Urothelium cell line (cell line): Measurements from ENCODE around the gene SLC24A4.
A peak's percentile ranks its signal among the peaks of the same experiment; 100 is the strongest.

Source experiments
- DNase-seq: peaks from one replicate; pipeline ENCODE4 v3.0.0; 2011; ENCODE audit warnings: low spot score, mixed read lengths
- FAIRE-seq: peaks from 2 replicates; lab custom pipeline; 2011; peaks lifted over from hg19 to GRCh38; lab: Jason Lieb, UNC

SLC24A4 gene

DNA sequence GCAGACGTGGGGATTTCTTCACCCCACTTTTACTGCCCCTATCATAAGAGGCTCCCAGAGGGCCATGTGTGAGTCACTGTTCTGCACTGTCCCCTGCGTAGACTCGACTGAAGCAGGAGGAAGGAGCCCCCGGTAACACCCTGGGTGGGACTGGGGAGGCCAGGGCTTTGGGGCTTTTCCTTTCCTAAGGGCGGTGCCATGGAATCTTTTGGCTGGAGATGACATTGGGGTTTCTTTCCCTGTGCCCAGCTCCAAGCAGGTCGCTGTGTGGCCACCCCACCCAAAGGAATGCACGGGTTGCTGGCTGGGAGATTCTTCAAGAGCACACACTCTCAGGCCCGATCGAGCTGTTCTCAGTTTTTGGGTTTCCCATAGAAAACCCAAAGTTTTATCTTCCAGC is 128.3 kb downstream of the SLC24A4 start:
- DNase-seq (no peak), FAIRE-seq (no peak)

DNA sequence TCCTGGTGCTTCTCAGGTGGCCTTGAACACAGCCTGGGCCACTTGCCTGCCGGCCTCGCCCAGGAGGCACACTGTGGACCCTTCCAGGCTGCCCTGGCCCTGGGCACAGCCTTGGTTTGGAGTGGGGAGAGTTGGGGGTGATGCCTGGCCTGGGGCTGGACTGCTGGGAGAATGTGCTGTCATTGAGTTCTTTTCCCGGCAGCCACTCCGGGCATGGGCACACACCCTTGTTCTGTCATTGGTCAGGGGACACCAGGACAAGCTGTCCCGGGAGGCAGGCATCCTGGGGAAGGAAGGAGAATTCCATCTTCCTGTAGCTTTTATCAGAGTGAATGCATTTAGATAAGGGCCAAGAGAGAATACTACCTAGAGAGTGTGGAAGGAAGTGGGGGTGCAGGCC is 128.8 kb downstream of the SLC24A4 start:
- FAIRE-seq (no peak), DNase-seq (no peak)

DNA sequence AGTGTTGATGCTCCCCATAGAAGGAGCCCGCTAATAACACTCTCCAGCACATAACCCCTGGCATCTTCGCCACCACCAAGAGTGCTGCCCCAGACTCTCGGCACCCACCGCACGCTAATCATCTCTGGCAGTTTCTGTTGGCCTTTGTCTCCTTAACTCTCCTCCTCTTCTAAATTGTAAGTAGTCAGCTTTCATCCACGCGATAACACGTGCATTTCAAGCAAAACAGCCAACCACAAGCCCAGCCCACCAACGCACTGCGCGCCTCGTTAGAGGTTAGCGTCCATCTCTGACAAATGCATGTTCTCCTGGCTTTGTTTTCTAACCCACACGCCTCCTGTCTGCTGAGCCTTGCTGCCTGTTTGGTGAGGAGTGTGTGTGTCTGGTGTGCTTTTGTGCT is 129.5 kb downstream of the SLC24A4 start:
- DNase-seq, result no peak
- FAIRE-seq, result no peak

DNA sequence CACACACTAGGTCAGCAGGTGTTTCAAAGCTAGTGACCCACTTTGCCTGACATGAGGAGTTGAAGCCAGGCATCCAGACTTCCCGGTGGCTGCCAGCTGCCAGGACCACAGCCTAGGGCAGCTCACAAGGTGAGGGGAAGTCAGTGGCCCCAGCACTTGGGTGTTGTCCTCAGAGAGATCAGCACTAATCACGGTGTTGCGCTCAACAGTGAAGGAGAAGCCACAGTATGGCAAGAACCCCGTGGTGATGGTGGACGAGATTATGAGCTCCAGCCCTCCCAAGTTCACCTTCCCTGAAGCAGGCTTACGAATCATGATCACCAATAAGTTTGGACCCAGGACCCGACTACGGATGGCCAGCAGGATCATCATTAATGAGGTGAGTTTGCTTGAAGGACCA is 130.7 kb downstream of the SLC24A4 start:
- DNase-seq (no peak), FAIRE-seq (no peak)

DNA sequence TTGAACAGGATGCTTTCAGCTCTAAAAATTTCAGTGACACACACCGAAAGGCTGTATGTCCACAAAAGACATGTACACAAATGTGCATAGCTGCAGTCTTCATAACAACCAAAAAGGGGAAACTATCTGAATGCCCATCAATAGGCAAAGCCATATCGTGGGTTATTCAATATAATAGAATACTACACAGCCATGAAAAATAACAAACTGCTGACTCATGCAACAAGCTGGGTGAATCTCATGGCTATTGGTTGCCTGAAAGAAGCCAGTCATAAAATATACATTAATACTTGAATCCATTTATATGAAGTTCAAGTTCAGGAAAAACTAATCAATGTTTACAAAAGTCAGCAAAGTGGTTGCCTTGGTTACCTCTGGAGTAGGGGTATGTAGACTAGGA is 132.3 kb downstream of the SLC24A4 start:
- DNase-seq, result no peak

DNA sequence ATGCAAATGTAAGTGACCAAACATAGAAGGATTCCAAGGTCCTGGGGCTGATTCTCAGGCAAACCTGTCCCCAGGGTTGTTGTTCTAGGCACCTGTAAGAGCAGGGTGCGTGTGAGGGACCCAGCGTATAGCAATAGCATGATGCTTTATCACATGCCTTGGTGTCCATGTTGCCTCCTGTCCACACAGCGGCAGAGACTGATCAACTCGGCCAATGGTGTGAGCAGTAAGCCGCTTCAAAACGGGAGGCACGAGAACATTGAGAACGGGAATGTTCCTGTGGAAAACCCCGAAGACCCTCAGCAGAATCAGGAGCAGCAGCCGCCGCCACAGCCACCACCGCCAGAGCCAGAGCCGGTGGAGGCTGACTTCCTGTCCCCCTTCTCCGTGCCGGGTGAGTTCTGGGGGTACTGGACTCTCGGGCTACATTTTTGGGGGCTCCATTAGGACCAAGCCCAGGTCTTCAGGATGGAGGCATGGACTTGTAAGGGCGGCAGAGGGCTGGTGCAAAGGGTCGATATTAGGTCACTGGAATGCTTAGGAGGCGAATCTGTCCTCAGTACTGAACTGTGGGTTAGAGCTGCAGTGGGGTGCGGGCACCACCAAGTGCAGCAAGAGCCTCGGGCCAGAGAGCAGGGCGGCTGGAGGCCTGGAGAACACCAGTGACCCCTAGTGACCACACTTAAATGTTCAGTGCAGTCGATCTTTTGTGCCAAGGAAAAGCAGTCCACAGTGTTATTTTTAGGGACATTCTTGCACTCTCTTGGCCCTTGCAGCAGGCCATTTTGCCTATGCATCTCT is 133.4 kb downstream of the SLC24A4 start:
- FAIRE-seq (no peak), DNase-seq (peak; percentile 62)

More for the DNA sequence above, 132.3 kb downstream of the SLC24A4 start:
- no peak for FAIRE-seq

DNA sequence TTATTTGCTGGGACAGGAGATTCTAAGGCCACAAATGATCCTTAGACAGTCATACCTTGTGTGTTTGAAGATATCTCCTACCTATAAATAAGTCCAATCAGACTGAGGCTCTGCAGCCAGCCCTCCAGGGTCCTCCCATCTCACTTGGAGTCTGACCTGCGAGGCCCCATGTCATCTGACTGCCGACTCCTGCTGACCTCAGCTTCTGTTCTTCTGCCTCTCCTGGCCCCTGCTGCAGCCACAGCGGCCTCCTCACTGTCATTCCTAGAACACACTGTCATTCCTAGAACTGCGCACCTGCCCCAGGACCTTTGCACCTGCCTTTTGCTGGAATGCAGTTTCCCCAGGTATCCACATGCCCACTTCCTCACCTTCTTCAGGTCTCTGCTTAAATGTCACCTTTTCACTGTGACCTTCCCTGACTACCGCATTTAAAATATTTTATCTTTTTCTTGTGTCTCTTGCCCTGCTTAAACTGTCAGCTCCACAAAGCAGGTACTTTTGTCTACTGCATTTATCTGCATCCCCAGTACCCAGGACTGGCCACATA is 134.1 kb downstream of the SLC24A4 start:
- FAIRE-seq (no peak), DNase-seq (no peak)

DNA sequence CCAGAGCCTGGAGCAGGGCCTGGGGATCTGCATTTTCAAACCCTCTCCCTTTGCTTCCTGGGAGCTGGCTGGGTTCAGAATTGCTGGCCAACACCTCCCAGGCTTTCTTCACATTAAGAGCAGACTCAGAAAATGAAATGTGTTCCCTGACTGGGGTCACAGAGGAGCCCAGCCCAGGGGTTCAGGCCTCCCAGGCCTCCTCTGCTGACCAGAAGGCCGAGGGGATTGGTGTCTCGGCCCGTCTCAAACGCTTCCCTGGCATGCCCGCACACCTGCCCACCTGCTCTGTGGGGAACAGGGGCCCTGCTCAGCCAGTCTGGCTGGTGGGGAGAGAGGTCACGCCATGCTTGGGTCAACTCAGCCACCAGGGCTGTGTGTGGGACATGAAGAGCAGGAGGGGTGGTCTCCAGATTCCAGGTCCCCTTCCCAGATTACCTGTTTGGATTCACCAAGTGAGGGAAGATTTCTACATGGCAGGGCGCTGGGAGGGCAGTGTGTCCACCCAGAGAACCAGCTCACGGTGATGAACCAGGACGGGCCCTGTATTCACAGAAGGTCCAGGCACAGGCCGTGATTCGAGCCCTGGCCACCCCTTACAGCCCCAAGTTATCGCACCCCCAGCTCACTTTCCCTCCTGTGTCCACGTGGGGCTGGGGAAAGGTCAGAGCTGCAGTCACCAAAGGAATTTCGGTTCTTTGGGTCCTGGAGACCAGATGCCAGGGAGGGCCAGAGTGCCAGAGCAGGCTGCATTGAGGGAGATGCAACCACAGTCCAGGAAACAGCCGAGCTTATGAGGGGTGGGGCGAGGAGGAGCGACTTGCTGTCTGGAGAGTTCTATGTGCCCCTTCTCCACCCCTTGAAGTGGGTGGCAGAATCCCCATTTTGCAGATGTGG is 135.4 kb downstream of the SLC24A4 start:
- no peak for FAIRE-seq

DNA sequence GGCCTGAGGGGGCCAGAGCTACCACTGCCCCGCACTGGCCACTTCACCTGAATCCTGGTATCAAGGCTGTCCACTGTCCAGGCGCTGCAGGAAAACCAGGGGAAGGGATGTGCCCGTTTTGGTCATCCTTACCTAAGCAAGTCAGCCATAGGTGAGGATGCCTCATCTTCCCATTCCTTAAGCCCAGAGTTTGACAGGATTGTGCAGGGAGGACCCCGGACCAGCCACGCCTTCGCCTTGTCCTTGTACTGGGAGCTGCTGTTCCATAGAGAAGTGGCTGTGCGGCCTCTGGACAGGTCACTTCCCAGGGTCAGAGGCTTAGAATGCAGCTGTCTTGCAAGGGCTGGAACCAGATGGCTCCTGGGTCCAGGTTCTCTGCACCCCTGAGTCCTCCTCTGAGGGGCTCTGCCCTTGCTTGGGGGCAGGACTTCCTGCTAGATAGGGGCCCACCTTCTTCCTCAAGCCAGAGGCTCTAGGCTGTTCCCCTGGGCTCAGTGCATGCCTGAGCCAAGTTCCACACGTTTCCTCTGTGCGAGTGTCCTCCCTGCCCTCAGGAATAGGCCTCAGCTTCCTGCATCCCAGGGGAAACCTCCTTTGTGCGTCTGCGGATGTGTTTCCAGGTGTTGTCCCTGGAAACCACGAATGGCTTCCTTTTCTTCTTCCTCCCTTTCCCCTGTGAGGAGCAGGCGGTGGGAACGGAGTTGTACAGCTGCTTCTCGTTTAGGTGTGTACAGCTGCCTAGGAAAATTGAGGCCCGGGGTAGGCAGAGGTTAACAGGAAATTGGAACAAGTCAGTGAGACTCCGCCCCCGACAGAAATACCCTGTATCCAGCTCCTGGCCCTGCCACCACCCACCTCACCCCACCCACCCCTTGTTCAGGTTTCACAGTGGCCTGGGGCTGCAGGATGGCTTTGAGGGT is 136.3 kb downstream of the SLC24A4 start:
- FAIRE-seq (no peak), DNase-seq (no peak)

More for the DNA sequence above, 135.4 kb downstream of the SLC24A4 start:
- no peak for DNase-seq

DNA sequence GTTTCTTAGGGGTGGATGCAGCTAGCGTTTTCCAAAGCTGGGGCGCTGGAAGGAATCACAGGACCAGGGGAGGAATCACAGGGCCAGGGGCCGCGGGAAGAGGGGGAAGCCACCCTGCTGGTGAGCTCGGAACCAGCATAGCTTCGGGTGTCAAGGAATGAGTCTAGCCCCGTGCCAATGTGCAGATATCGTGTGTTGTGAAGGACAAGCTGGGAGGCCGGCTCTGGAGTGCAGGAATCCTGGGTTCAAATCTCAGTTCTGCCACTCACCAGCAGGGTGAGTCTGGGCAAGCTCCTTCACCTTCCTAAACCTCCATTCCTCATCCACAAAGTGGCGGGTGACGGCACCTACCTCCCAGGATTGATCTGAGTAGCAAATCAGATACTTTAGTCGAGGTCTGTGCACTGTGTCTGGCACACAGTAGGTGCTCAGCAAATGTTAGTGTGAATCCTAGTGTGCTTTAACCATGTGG is 137.0 kb downstream of the SLC24A4 start:
- no peak for FAIRE-seq

DNA sequence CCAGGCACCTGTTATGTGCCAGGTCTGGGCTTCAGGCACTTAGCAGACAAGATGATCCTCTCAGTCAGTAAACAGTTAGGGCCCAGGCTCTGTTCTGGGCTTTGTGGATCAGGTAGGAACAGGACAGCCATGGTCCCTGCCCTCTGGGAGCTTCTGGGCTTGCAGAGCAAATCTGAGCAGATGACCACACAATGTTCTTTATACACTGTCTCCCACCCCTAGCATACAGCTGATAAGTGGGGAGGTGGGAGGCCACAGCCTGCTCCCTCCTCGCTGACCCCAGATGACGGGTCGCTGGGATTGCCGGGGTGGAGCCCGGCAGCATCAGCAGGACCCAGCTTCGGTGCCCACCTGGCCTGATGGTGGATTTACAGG is 137.6 kb downstream of the SLC24A4 start:
- no peak for FAIRE-seq
- no peak for DNase-seq

More for the DNA sequence above, 137.0 kb downstream of the SLC24A4 start:
- DNase-seq, result no peak

DNA sequence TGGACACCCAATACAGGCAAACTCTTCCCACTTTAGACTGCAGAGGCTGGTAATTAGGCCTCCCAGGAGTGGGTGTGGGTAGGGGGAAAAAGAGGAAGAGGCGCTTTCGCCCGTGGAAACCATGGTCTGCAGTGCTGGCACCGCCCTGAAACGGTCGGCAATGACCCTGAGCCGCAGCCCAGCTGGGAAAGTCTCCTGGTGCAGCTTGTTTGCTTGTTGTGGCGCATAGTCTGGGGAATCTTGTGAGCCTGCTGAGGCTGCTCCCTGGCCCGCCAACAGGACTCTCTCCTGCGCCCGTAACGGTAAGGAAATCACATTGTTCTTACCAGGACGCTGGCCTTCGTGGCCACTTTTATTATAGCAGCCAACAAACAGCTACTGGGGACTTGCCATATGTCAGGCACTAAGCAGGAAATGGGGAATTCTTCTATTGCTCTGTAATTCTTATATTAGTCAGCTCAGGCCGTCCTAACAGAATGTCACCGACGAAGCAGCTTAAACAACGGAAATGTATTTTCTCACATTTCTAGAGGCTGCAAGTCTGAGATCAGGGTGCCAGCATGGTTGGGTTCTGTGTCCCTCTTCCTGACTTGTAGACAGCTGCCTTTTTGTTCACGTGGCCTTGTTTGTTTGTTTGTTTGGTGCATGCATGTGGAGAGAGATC is 138.1 kb downstream of the SLC24A4 start:
- no peak for DNase-seq
- no peak for FAIRE-seq

DNA sequence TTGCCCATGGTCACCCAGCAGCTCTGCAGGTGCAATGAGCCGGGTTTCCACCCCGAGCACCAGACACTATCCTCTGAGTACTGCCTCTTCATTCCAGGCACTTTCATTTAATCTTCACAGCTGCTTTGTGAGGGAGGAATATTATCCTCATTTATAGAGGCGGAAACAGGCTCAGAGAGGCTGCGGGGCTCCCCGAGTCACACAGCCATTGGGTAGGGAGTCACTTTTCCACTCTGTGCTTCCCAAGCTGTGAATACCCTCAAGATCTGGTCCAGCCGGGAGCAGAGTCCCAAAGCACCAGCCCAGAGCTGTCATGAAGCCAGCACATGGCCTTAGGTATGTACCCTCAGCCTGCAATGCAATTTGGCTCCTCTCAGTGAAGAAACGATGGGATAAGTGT is 138.9 kb downstream of the SLC24A4 start:
- no peak for FAIRE-seq

DNA sequence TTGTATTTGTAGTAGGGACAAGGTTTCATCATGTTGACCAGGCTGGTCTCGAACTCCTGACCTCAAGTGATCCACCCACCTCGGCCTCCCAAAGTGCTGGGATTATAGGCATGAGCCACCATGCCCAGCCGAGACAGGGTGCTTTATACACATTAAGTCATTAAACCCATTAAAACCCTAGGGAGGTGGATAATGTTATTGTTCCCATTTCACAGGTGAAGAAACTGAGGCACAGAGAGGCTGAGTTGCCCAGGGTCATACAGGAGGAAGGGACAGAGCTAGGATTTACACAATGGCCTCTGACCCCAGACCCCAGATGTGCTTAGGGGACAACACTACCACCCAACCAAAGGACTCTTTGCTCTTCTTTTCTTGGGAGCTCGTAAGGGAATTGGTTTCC is 139.6 kb downstream of the SLC24A4 start:
- no peak for FAIRE-seq
- no peak for DNase-seq

More for the DNA sequence above, 138.9 kb downstream of the SLC24A4 start:
- no peak for DNase-seq

DNA sequence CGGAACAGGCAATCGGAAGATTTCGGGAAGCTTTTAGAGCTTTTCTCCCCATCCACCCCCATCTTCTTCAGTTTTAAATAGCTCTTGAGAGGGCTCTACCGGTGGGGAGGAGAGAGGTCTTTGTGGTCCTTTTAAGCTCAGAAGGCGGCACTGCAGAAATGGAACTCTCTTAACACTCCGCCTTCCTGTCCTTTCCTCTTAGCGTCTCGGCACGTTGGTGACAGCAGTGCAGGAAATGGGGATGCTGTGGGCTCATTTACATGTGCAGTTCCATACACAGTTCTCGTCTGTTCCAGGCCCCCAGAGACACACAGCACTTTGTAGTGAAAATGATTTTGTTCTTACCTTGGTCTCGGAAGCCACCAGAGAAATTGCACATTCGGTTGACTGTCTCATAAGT is 140.2 kb downstream of the SLC24A4 start:
- no peak for FAIRE-seq
- no peak for DNase-seq

DNA sequence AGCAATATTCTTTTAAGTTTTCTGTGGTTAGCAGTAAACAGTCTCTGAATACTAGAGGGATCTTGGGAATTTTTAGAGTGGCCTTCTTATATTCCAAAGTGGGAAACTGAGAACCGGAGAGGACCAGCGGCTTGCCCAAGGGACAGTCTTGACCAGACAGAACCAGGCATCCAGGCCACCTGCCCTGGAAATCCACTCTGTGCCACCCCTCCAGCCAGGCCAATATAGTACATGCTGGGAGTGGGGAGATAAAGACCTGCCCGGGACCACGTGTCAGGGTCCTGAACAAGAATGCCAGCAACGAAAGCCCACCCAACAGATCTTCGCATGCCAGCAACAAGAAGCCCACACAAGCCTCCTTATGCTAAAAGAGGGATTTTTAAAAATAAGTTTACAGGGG is 141.2 kb downstream of the SLC24A4 start:
- no peak for DNase-seq
- no peak for FAIRE-seq

DNA sequence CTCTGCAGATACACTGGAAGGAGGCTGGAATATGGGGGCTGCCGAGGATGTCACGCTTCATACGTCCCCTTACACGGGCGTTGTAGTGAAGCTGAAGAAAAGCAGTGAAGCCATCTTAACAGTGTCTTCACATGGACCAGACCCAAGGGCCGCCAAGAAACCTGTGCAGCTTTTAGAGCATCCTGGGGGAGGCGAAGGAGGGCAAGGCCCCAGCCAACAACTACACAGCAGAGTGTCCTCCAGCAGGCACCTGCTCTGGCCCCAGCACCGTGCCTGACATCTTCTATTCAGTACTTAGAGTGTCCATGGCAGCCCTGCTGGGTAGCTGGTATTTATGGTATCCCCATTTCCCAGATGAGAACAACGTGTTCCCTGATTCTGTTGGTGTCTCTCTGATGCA is 141.8 kb downstream of the SLC24A4 start:
- FAIRE-seq, result no peak
- DNase-seq, result no peak

DNA sequence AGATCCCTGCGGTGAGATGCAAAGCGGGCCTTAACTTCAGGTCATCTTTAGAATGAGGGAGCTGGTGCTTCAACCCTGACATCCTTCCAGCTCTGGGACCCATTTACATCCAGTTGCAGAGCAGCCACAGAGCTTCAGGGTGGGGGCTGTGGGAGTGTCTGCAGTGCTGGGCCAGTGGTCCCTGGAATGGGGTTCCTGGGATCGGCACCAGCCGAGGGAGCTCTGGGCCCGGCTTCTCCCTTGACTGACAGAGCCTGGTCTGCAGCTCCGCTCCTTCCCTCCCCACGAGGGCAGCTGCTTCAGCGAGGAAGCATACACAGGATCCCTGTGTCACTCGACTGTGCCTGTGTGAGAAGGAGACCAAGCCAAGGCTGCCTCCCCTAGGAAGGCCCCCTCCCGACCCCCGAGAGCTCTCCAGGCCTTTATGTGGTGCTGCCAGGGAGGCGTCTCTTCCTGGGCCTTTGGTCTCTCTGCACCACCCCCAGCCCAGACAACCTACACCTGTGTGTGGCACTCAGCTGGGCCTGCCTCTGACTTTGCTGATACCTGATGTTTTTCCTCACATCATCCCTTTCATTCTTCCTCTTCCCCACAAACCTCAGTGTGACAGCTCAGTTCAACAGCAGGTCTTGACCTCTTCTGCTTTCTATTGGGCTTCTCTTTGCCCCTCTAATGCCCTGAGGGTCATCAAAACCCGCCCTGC is 142.5 kb downstream of the SLC24A4 start:
- FAIRE-seq (no peak), DNase-seq (no peak)

DNA sequence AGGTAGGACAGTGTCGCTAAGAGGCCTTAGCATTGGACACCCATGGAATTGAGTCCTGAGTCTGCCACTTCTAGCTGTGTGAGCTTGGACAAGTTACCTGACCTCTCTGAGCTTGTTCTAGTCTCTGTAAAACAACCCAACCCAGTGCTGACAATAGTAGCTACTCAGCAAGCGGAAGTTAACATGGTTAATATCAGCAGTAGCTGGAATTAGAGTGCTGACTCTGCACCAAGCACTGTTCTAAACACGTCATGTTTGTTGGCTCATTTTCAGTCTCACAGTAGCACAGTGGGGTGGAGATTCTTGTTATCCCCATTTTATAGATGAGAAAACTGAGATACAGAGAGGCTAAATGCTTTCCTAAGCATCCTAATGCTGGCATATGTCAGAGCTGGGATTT is 143.1 kb downstream of the SLC24A4 start:
- DNase-seq (no peak), FAIRE-seq (no peak)
